Left lobe of liver (tissue), 2 donors: ENCODE data around the gene ABCG1. TPM values are rescaled to one million over a fixed set of nuclear protein-coding genes. Genes with fewer than 3 reads are reported as not detected.
"Not testable (repeated sequence)": the region's sequence is repeated elsewhere in the genome, so short reads cannot be mapped to it uniquely, and the experiment has no call there.

Source experiments
- ATAC-seq: fragments of 200-7000 bp; cut with Tn5 transposase; one replicate; pipeline ENCODE4 v1.9.1; 2020; ENCODE audit warnings: mild to moderate bottlenecking, moderate library complexity
- DNase-seq: peaks from one replicate; pipeline ENCODE4 v3.0.0-alpha.2; 2020; ENCODE audit warnings: low spot score
- total RNA-seq: library from RNA; stranded (reverse); gene quantifications from one replicate; pipeline ENCODE4 v1.2.1, GENCODE V29; 2021
- donor health status: DM: no; HTN: no; CAD: no; lungs with moderate emphysema.
- donor health status: DM: no; HTN: yes; CAD: no.

ABCG1 gene
- total RNA-seq, 1 donor from 2014 or later, result 4.7 TPM

DNA sequence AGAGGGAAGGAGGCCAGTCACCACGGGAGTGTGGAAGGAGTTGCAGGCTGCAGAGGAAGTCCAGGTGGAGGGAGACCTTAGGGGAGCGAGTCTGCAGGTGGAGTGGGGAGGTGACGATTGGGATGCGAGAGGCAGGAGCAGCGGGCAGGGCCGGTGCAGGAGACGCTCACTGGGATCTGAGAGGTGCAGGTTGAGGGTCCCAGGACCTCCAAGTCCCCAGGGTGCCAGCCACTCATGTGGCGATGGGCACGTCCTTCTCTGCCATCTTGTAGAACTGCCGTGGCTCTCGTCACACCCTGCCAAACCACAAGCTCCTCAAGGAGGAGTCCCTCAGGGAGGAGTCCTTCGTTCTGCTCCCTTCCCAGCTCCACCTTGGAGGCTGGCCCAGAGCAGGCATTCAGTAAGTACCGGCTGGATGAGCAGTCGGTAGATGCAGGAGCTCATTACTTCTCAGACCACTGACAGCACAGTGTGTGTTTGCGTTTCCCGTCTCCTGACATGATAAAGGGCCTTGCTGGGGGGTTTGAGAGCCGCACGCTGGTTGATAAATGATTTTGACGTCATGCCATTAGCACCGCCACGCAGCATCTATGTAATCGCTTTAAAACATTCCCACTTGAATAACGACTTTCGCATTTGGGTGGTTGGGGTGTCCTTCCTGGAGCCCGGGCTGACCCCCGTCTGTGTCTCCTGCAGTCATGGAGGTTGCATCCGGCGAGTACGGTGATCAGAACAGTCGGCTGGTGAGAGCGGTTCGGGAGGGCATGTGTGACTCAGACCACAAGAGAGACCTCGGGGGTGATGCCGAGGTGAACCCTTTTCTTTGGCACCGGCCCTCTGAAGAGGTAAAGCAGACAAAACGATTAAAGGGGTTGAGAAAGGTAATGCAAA lies 68.5 kb downstream of the ABCG1 start:
- DNase-seq (no peak), ATAC-seq (no peak)

DNA sequence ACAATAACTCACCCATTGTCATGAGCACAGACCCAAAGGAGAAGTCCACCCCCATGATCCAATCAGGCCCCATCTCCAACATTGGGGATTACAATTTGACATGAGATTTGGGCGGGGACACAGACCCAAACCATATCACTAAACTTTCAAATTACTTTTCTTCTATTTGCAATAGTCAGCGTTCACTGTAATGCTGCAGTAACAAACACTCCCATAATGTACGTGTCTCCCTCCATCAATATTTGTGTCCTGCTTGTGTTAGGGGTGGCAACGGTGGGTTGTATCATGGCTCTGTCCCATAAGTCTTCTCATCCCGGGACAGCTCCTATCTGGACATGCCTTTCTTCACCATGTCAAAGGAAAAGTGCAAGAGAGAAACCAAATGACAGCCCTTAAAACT lies 70.0 kb downstream of the ABCG1 start:
- DNase-seq (no peak), ATAC-seq (no peak)

DNA sequence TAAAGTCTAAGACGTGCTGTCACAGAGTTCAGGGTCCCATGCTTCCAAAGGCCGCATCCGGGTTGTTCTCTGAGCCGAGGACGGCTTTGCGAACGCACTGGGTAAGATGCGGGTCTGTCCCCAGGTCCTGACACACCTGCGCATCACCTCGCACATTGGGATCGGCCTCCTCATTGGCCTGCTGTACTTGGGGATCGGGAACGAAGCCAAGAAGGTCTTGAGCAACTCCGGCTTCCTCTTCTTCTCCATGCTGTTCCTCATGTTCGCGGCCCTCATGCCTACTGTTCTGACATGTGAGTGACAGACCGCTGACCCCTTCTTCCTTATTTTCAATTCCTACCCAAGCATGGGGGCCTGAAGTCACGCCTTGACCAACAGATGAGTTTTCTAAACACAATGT lies 71.0 kb downstream of the ABCG1 start:
- ATAC-seq, result no peak
- DNase-seq, result peak; percentile 57

DNA sequence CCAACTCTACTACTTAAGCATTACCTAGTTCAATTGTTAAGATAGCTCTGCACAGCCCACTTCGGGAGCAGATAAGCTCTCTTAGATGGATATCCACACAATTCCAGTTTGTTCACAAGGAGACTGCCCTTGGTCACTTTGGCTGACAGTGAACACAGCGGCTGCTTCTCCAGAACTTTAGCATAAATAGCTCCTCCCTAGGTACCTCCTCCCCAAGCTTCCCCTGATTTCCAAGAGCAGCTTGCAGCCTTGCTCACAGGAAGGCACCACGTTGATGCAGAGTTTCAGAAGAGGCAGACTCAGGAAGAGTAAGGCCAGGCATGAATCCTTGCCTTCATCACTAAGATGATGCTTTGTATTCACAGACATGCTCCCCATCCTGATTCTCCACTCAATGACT lies 71.6 kb downstream of the ABCG1 start:
- ATAC-seq, result no peak
- DNase-seq, result no peak

DNA sequence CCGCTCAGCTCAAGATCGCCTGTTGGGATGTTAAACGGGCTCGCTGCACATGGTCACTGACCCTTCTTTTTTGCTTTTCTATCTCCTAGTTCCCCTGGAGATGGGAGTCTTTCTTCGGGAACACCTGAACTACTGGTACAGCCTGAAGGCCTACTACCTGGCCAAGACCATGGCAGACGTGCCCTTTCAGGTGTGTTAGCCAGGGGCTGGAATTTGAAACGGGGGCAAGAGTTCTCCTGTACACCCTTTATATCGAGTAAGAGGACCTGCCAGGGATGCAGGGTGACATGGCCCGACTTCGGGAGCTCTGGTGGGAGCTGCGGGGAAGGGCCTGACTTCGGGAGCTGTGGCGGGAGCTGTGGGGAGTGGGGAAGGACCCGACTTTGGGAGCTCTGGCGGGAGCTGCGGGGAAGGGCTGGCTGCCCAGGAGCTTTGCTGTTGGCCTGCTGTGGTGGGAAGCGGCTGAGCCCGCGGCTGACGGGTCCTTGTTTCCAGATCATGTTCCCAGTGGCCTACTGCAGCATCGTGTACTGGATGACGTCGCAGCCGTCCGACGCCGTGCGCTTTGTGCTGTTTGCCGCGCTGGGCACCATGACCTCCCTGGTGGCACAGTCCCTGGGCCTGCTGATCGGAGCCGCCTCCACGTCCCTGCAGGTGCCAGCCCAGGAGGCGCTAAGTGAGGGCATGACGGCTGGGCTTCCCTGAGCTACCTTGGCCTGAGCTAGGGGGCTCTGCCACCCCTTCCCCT lies 72.2 kb downstream of the ABCG1 start:
- ATAC-seq (no peak), DNase-seq (no peak)

DNA sequence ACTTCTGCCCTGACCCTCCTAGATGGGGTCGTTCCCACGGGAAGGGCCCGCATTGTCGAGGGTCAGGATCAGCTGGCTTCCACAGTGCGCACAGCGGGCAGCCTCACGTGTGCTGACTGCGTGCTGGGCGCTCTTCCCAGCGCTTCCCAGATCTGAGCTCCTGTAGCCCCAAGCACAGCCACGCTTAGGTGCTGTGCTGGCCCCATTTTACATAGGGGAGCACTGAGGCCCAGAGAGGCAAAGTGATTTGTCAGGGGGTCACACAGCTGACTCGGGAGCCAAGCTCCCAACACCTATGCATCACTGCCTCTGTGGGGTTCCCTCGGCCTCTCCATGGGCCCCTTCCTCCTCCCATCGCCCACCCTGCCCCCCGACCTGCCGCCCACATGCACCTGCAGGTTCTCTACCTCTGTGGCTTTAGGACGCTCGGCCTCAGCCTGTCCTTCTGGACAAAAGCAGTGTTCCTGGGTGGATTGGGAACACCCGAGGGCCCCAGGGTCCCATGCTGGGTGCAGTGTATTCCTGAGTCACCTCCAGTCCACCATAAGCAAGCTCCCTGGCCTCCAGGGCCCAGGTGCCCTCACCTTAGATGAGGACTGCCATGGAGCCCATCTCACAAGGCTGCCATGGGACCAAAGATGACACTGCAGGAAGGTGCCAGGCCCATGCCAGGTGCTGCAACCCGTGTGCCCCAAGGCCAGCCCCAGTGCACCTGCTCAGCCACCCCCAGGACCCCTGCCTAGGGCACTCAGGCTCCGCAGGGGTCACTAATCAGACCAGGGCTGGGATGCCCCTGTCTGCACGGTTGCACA lies 73.0 kb downstream of the ABCG1 start:
- DNase-seq (no peak), ATAC-seq (no peak)

DNA sequence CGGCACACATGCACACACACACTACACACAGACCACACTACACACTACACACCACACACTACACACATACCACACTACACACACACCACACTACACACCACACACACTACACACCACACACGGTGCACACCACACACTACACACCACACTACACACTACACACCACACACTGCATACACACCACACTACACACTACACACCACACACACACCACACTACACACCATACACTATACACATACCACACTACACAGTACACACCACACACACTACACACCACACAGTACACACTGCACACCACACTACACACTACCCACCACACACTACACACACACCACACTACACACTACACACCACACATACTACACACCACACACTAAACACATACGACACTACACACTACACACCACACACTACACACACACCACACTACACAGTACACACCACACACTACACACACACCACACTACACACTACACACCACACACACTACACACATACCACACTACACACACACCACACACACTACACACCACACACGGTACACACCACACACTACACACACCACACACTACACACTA lies 73.7 kb downstream of the ABCG1 start:
- not testable (repeated sequence) for DNase-seq, ATAC-seq

DNA sequence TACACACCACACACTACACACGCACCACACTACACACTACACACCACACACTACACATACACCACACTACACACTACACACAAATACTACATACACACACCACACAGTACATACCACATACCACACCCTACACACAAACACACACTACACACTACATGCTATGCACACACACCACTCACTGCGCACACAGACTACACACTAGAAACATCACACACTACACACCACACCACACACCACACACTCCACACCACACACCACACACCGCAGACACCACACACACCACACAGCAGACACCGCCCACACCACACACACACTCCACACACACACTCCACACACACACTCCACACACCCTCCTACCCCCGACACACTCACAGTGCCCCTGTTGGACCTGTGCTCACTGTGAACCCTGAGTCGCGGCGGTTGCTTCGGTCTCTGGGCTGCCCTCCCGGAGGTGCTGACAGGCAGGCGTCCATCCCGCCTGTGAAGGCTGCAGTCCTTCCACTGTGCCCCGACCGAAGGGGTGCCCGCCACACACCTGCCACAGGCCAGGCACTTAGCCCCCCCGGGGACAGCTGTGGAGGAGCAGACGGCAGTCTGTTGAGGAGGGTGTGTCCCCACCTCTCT lies 74.8 kb downstream of the ABCG1 start:
- DNase-seq (no peak), ATAC-seq (no peak)

DNA sequence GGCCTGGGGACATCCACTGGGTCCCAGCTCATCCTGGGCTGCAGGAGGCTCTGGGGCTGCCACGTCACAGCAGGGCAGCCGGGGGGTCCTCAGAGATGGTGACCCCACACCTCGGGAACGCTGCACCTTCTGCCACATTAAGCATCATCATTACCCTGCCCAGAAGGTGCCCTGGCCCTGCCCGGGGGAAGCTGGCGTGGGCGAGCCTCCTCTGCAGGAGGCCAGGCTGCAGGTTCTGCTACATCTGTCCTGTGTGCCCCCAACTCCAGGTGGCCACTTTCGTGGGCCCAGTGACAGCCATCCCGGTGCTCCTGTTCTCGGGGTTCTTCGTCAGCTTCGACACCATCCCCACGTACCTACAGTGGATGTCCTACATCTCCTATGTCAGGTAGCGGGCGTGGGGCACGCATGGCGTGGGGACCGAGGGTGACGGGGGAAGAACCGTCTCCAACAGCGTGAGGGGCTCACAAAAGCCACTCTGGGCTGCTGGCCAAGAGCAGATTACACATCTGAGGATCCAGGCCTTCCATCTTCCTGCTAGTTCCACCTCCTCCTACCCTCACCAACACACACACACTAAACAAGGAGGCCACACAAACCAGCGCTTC lies 75.4 kb downstream of the ABCG1 start:
- ATAC-seq (no peak), DNase-seq (no peak)

DNA sequence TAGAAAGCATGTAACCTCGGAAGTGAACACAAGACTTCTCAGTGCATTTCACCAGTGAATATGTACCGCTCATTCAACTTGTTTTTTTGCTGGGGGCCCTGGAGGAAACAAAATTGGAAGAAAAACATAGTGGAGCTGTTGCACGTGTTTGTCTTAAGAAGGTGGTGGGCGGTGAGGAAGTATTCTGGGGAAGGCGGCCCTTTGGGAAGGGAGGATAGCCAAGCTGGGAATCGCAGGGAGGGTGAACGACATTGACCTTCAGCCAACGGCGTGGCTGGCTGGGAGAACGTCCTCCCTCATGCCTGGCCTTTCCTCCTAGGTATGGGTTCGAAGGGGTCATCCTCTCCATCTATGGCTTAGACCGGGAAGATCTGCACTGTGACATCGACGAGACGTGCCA lies 76.9 kb downstream of the ABCG1 start:
- no peak for ATAC-seq
- DNase-seq, result no peak

DNA sequence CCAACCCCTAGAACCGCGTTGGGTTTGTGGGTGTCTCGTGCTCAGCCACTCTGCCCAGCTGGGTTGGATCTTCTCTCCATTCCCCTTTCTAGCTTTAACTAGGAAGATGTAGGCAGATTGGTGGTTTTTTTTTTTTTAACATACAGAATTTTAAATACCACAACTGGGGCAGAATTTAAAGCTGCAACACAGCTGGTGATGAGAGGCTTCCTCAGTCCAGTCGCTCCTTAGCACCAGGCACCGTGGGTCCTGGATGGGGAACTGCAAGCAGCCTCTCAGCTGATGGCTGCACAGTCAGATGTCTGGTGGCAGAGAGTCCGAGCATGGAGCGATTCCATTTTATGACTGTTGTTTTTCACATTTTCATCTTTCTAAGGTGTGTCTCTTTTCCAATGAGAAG lies 77.6 kb downstream of the ABCG1 start:
- ATAC-seq, result no peak
- no peak for DNase-seq

DNA sequence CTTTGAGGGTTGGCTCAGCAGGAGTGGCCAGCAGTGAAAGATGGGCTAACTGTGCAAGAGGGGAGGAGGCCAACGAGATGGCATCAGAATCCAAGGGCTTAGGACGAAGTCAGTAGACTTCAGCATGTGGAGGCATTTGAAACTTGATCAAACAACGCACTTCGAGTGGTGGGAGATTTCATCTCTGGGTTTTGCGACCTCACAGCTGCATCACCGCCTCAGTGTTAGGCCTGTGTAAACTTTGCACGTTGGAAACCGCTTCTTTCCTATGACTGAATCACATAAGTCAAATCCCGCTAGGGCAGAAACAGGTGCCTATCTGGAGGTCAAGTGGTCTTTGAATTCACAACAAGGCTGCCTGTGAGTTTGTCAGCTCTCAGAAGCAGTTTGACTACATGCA lies 78.4 kb downstream of the ABCG1 start:
- no peak for DNase-seq
- no peak for ATAC-seq

DNA sequence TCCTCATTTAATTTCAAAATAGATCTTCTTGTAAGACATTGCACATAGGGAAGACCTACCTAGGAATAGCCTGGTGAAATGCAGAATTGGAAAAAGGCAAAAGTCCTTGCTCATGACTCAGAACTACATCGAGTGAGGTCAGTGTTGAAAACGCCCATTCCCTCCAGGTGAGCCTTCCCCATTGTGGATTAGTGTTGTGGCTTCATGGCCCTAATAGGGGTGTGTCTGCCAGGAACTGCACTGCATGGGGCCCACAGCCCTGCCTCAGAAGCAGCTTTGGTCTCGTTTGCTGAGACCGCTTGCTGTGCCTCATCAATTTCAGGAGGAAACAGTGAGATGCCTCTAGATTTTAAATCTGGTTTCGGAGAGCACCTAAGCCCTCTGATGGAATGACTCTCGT lies 79.3 kb downstream of the ABCG1 start:
- DNase-seq, result no peak
- no peak for ATAC-seq

DNA sequence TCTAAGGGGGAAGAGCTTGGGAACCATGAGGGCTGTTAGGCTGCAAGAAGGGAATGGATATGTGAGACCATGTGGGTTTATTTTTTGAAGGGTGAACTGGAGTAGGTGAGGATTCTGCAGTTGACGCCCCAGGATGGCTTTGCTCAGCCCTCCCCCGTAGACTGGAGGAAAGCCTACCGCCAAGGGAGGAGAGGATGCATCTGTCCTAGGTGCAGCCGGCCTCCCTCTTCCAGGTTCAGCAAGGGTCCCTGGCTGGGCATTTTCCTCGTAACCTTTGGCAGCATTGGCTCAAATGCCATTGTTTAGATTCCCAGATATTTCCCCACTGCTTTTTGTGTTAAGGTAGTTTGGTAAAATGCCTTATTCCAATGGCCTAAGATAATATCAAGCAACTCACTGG lies 79.7 kb downstream of the ABCG1 start:
- no peak for DNase-seq
- no peak for ATAC-seq

DNA sequence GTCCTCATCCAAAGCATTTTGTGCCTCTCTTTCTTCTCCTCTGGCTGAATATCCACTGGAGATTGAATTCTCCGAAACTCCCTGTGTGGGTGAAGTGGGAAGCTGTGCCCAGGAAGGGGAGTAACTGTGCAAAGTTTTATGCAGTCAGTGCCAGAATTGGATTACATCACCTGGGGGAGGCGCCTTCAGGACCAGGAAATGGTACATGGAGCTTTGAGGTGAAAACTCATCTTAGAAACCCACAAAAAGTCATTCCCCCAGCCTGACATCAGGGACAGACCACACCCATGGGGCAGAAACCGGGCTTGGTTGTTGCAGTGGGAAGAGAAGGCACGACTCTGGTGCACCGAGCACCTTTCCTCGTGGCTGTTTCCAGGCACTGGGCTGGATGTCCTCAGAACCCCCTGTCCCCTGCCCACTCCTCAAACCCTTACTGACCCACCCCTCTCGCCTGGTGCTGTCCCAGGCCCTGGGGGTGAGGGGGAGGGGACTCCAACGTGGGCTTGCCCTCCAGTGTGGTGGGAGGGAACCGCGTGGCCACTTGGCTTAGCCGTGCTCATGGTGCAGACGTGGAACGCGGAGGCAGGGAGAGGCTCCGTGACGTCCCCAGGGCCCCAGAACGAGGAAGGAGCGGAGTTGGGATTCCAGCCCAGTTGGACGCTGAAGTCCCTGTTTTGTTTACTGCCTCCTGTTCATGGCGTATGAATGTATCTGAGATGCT lies 80.5 kb downstream of the ABCG1 start:
- ATAC-seq (no peak), DNase-seq (no peak)

DNA sequence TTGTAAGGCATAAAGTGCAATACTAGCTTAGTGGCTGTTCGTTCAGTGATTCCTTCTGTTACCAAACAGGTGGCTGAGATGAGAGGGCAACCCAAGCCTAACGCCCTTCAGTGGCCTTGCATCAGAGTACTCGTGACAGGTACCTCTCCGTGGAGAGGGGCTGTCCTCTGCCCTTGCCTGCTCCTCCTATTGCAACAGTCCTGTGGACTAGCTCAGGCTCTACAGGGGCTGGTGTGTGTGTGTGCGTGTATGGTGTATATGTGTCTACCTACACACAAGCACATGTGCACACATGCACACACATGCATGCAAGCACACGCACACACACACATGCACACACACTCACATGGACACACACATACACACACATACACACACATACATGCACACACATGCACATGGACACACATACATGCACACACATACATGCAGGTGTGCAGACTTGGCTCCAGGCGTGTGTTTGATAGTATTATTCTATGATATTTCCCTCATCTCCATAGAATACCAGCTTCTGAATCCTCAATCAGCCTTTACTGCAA lies 81.2 kb downstream of the ABCG1 start:
- DNase-seq, result no peak
- ATAC-seq, result no peak

DNA sequence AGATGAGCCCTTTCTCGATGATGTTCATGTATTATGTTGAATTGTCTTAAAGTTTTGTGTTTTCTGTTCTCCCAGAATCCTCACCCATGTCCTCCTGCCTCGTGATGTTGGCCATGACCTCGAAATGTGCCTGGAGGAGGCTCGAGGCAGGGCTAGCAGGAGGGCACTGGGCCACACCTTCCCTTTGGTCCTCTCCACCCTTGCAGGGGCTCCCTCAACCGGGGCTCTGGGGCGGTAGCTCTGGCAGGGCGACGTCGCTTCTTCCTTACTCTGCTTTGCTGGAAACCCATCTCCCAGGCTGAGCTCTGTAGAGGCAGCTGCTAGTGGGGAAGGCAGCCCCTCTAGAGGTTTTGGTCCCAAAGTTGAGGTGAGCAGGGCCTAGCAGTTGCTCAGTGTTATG lies 82.0 kb downstream of the ABCG1 start:
- DNase-seq (no peak), ATAC-seq (no peak)

DNA sequence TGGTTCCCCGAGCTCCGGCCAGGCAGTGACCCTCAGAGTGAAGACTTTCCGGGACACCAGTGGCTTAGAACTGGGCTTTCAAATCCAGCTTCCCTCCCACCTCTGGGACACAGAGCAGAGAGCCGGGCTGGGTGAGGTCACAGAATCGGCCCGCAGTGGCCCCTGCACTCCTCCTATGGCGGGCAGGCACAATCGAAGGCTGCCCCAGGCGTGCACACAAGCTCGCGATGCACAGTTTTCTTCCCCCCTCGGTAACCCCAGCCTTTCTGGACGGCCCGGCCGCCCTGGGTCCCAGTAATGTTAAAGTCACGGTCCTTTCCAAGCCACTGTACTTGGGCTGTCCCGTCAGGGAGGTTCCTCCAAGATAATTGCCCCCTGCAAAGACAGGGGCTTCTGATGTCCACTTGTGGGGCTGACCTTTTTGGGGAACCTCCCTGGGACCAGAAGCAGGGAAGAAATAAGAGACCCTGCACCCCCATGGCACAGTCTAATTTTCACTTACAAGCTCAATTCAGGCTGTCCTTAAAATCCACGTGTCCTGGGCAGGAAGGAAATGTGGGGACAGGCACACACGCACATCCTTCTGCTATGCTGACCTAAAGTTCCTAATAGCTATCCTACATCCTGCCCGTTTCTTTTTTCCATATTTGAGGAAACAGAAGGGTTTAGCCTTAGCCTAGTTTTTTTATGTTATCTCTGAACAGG lies 82.6 kb downstream of the ABCG1 start:
- ATAC-seq, result peak; percentile 64
- no peak for DNase-seq
